Heart left ventricle (tissue), 13 donors: ENCODE results near the gene ATP1A4.

ENCODE experiments used
- POLR2A ChIP-seq, 2 donors: fragments of 450-650 bp; IDR thresholded peaks; one replicate each; pipeline ENCODE4 v1.6.1; 2017; ENCODE audit warnings: antibody characterized with exemption in 2 of 2, mild to moderate bottlenecking in 2 of 2, moderate library complexity in 2 of 2
- TF ChIP-seq, protein P1 (sequence below), 12 donors: fragments of 200-600 bp; sonication (generic) in 4 of 12; IDR thresholded peaks; one replicate each; pipeline versions ENCODE4 v1.5.0 to v1.8.0; 2018 to 2022; ENCODE audit warnings: antibody characterized with exemption in 12 of 12, mild to moderate bottlenecking in 5 of 12
- donor health status: ischemic (EF 13 %, LVEDD 7.1; RV severe dilation, severe dysfunction).
- donor health status: DM: no; HTN: yes; CAD: no.
- donor health status: DM: no; HTN: no; CAD: no.
- donor health status: ischemic (EF 25% LVEDD 6.9; RV normal size, moderate dysfunction).
- donor health status: ischemic (EF 25% LVEDD 5.7; RV mildly dilated, moderate dysfunction).
- donor health status: ischemic (EF 35%, LVEDD 5.7; RV mildly dilated, moderate dysfunction).
- donor health status: nonischemic (EF 11% LVEDD 7.7; RV severe dilation, severe dysfunction).
- donor health status: DM: yes; HTN: yes; CAD: no.
- donor health status: PGD.
- donor health status: ischemic (EF 29% LVEDD 5.4; RV normal size, mild dysfunction).
- donor health status: nonischemic (EF 23%, LVEDD 6.1; RV moderate dilation, normal function).

DNA sequence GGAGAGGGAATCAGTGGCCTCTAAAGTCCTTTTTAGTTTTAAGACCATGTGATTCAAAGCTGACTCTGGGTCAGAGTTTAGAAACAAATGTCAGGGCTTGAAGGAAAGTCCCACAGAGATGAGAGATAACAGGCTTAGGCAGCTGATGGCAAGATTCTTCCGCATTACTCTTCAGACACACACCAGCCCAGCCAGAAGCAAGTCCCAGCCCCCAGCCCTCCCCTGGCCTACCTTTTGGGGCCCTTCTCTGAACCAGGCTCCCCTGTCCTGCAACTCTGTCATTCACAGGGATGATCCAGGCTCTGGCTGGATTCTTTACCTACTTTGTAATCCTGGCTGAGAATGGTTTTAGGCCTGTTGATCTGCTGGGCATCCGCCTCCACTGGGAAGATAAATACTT is 25.8 kb downstream of the ATP1A4 start:
- TF ChIP-seq, protein P1, sequence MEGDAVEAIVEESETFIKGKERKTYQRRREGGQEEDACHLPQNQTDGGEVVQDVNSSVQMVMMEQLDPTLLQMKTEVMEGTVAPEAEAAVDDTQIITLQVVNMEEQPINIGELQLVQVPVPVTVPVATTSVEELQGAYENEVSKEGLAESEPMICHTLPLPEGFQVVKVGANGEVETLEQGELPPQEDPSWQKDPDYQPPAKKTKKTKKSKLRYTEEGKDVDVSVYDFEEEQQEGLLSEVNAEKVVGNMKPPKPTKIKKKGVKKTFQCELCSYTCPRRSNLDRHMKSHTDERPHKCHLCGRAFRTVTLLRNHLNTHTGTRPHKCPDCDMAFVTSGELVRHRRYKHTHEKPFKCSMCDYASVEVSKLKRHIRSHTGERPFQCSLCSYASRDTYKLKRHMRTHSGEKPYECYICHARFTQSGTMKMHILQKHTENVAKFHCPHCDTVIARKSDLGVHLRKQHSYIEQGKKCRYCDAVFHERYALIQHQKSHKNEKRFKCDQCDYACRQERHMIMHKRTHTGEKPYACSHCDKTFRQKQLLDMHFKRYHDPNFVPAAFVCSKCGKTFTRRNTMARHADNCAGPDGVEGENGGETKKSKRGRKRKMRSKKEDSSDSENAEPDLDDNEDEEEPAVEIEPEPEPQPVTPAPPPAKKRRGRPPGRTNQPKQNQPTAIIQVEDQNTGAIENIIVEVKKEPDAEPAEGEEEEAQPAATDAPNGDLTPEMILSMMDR (IDR thresholded peaks at IDR 0.05) = no peak
- TF ChIP-seq POLR2A (IDR thresholded peaks at IDR 0.05) = no peak
